GM12878 (cell line): Measurements from ENCODE around the gene TGFBR1. TPM values are rescaled to one million over a fixed set of nuclear protein-coding genes. Genes with fewer than 3 reads are reported as not detected.
A peak's percentile ranks its signal among the peaks of the same experiment; 100 is the strongest.

Experiments
- ATAC-seq: fragments of 200-7000 bp; cut with Tn5 transposase; 3 replicates; pipeline ENCODE4 v1.9.1; 2020; ENCODE audit warnings: mild to moderate bottlenecking, moderate library complexity
- BruUV-seq: library from RNA; stranded (reverse); fragments of 400-500 nt; replicated peaks from 2 replicates; lab custom pipeline; 2021; lab: Mats Ljungman, UMichigan
- CTCF ChIA-PET: fragments of 300-600 bp; sonication (Branson Sonifier 250); formaldehyde crosslinking; extraction: SDS; loops from one replicate; lab custom pipeline; 2021; ENCODE audit warnings: inconsistent platforms; lab: Yijun Ruan, JAX
- POLR2A ChIA-PET: fragments of 350-600 bp; formaldehyde crosslinking; extraction: SDS; loops from one replicate; lab custom pipeline; 2021; ENCODE audit warnings: inconsistent platforms; lab: Charles Lee
- RAD21 ChIA-PET: fragments of 300-600 bp; sonication (Branson Sonifier 250); formaldehyde crosslinking; loops from one replicate; lab custom pipeline; 2023; ENCODE audit warnings: antibody characterized with exemption; ENCODE audit not compliant: unreplicated experiment; lab: Charles Lee
- SMC1A ChIA-PET: fragments of 300-600 bp; sonication (Branson Sonifier 250); formaldehyde crosslinking; loops from one replicate; lab custom pipeline; 2023; ENCODE audit not compliant: unreplicated experiment, uncharacterized antibody; lab: Charles Lee
- DNase-seq: peaks from one replicate; pipeline ENCODE4 v3.0.0-alpha.2; 2011; ENCODE audit warnings: low read depth, low spot score
- FAIRE-seq: peaks from 3 replicates; lab custom pipeline; 2011; peaks lifted over from hg19 to GRCh38; lab: Jason Lieb, UNC
- H2AFZ ChIP-seq: 2 replicates; pipeline ENCODE4 v1.6.0; 2011; ENCODE audit warnings: low read depth, low read length, control low read depth; ENCODE audit not compliant: control insufficient read depth
- H3K27ac ChIP-seq: 2 replicates; pipeline ENCODE4 v1.5.1; 2011; ENCODE audit warnings: control low read depth; ENCODE audit not compliant: control insufficient read depth, insufficient read depth
- H3K27me3 ChIP-seq, 2 experiments: replicated peaks in 1 of 2; 2 replicates each; pipeline versions ENCODE4 v1.6.0 to v1.6.1; 2011; ENCODE audit warnings: low read length in 1 of 2; ENCODE audit not compliant: control insufficient read depth in 2 of 2, insufficient read depth in 2 of 2
- H3K36me3 ChIP-seq, 2 experiments: 2 replicates each; pipeline ENCODE4 v1.5.1; 2011; ENCODE audit warnings: low read length in 1 of 2; ENCODE audit not compliant: control insufficient read depth in 2 of 2, insufficient read depth in 2 of 2
- H3K4me1 ChIP-seq: 2 replicates; pipeline ENCODE4 v1.6.1; 2011; ENCODE audit warnings: mild to moderate bottlenecking, low read length, moderate library complexity, mixed read lengths; ENCODE audit not compliant: control insufficient read depth, insufficient read depth
- H3K4me2 ChIP-seq: 2 replicates; pipeline ENCODE4 v1.6.0; 2011; ENCODE audit warnings: control low read depth; ENCODE audit not compliant: control insufficient read depth, insufficient read depth
- H3K4me3 ChIP-seq: fragments of 200-600 bp; sonication (generic); 2 replicates; pipeline ENCODE4 v1.5.1; 2016
- H3K79me2 ChIP-seq: 2 replicates; pipeline ENCODE4 v1.6.0; 2011; ENCODE audit warnings: low read length; ENCODE audit not compliant: control insufficient read depth, insufficient read depth
- H3K9ac ChIP-seq: 2 replicates; pipeline ENCODE4 v1.8.0; 2011; ENCODE audit warnings: low read length, control low read depth, mixed read lengths; ENCODE audit not compliant: control insufficient read depth, insufficient read depth
- H3K9me3 ChIP-seq: replicated peaks from 3 replicates; pipeline ENCODE4 v1.5.1; 2011; ENCODE audit warnings: mild to moderate bottlenecking, low read length; ENCODE audit not compliant: control insufficient read depth, insufficient read depth
- H4K20me1 ChIP-seq: 2 replicates; pipeline ENCODE4 v1.6.0; 2011; ENCODE audit not compliant: control insufficient read depth, insufficient read depth
- ATF3 ChIP-seq: IDR thresholded peaks from 2 replicates; pipeline ENCODE4 v1.6.1; 2011; ENCODE audit warnings: low read depth, mild to moderate bottlenecking, low read length, moderate library complexity, borderline replicate concordance; ENCODE audit errors: extremely low read depth
- CREB1 ChIP-seq: IDR thresholded peaks from 2 replicates; pipeline ENCODE4 v1.6.1; 2012; ENCODE audit warnings: low read depth, mild to moderate bottlenecking, inconsistent platforms
- ETV6 ChIP-seq, 2 experiments: fragments of 450-650 bp in 1 of 2; IDR thresholded peaks in 1 of 2; conservative IDR thresholded peaks in 1 of 2; 2 replicates each; pipeline ENCODE4 v1.6.1; 2014; ENCODE audit warnings: antibody characterized with exemption in 1 of 2, borderline replicate concordance in 1 of 2, low read depth in 1 of 2, mild to moderate bottlenecking in 1 of 2, moderate library complexity in 1 of 2
- GABPA ChIP-seq: IDR thresholded peaks from 2 replicates; pipeline ENCODE4 v1.6.1; 2014; ENCODE audit warnings: antibody characterized with exemption, low read depth, mild to moderate bottlenecking, inconsistent platforms
- HDAC6 ChIP-seq: fragments of 200-600 bp; sonication (generic); IDR thresholded peaks from one replicate; pipeline ENCODE4 v1.8.0; 2017; ENCODE audit warnings: antibody characterized with exemption; ENCODE audit not compliant: unreplicated experiment
- IRF3 ChIP-seq: fragments of 450-650 bp; IDR thresholded peaks from 2 replicates; pipeline ENCODE4 v1.6.1; 2014; ENCODE audit warnings: mild to moderate bottlenecking
- JUND ChIP-seq: IDR thresholded peaks from 2 replicates; pipeline ENCODE4 v1.6.1; 2012; ENCODE audit warnings: low read depth, mild to moderate bottlenecking, low read length, improper control_type of control experiment, moderate library complexity
- KDM1A ChIP-seq: fragments of 200-600 bp; sonication (generic); IDR thresholded peaks from 2 replicates; pipeline ENCODE4 v1.6.1; 2016; ENCODE audit warnings: borderline replicate concordance
- MTA2 ChIP-seq: fragments of 450-650 bp; IDR thresholded peaks from 2 replicates; pipeline ENCODE4 v1.6.1; 2016; ENCODE audit warnings: low read depth, mild to moderate bottlenecking, moderate library complexity
- MTA3 ChIP-seq: IDR thresholded peaks from 2 replicates; pipeline ENCODE4 v1.6.1; 2012; ENCODE audit warnings: low read length, inconsistent platforms, borderline replicate concordance
- MXI1 ChIP-seq: fragments of 150-350 bp; IDR thresholded peaks from 2 replicates; pipeline ENCODE4 v1.6.1; 2011; ENCODE audit warnings: low read depth, mild to moderate bottlenecking, inconsistent platforms, low read length, improper control_type of control experiment
- NBN ChIP-seq: fragments of 450-650 bp; IDR thresholded peaks from 2 replicates; pipeline ENCODE4 v1.6.1; 2016
- NFIC ChIP-seq: IDR thresholded peaks from 2 replicates; pipeline ENCODE4 v1.6.1; 2012; ENCODE audit warnings: low read depth, mild to moderate bottlenecking, inconsistent platforms, low read length, moderate library complexity
- PAX5 ChIP-seq: IDR thresholded peaks from 2 replicates; pipeline ENCODE4 v1.6.1; 2011; ENCODE audit warnings: low read depth, low read length, borderline replicate concordance
- RAD21 ChIP-seq: IDR thresholded peaks from 2 replicates; pipeline ENCODE4 v1.6.1; 2011; ENCODE audit warnings: mild to moderate bottlenecking, low read depth, low read length, moderate library complexity; ENCODE audit not compliant: insufficient read depth
- SKIL ChIP-seq: fragments of 450-650 bp; IDR thresholded peaks from 2 replicates; pipeline ENCODE4 v1.6.1; 2017; ENCODE audit warnings: mild to moderate bottlenecking, low read depth, inconsistent platforms; ENCODE audit not compliant: poor library complexity, severe bottlenecking
- SMAD1 ChIP-seq: fragments of 450-650 bp; IDR thresholded peaks from 2 replicates; pipeline ENCODE4 v1.6.1; 2018; ENCODE audit warnings: mild to moderate bottlenecking, low read depth; ENCODE audit not compliant: partially characterized antibody
- STAT3 ChIP-seq: IDR thresholded peaks from 2 replicates; pipeline ENCODE4 v1.6.1; 2011; ENCODE audit warnings: low read depth, low read length, improper control_type of control experiment
- TCF7 ChIP-seq: IDR thresholded peaks from 2 replicates; pipeline ENCODE4 v1.6.1; 2014; ENCODE audit warnings: antibody characterized with exemption, borderline replicate concordance
- WGBS: methylation state at CpG from one replicate; pipeline ENCODE4 v1.1.6; 2016; ENCODE audit warnings: low lambda C conversion rate; ENCODE audit not compliant: insufficient replicate concordance, insufficient coverage; ENCODE audit errors: missing lambda C conversion rate; 5-methylcytosine and 5-hydroxymethylcytosine counted together
- in situ Hi-C: fragments of 300-500 bp; cut with MboI; formaldehyde crosslinking; loops from 9 replicates; pipeline ENCODE4 v1.14.3; 2018; ENCODE audit warnings: mixed read lengths
- intact Hi-C: fragments of 100-400 bp; cut with micrococcal nuclease; formaldehyde crosslinking; loops from one replicate; pipeline ENCODE4 v1.14.2; 2022; ENCODE audit not compliant: unreplicated experiment
- polyA plus RNA-seq, 11 experiments: library from polyadenylated mRNA; depleted of rRNA in 4 of 11; unstranded in 6 of 11; stranded (reverse) in 5 of 11; fragments of >200 nt; fragmentation: Nextera tagmentation in 4 of 11; fragmentation: Illumina TruSeq in 1 of 11; extraction: Ambion mirVana in 4 of 11; extraction: Trizol in 1 of 11; gene quantifications; 1 replicate in 1 of 11; 2 replicates in 10 of 11; pipeline versions ENCODE4 v1.2.1 to v1.2.3, GENCODE V29; 2011 to 2016; ENCODE audit warnings: inconsistent platforms in 2 of 11, missing spikeins in 2 of 11, low read depth in 1 of 11
- total RNA-seq, 4 experiments: library from RNA; depleted of rRNA in 3 of 4; stranded (reverse); fragments of >200 nt in 3 of 4; fragmentation: Illumina TruSeq in 1 of 4; extraction: Trizol in 1 of 4; gene quantifications; 2 replicates each; pipeline versions ENCODE4 v1.2.1 to v1.2.3, GENCODE V29; 2013 to 2021
- TF ChIP-seq, protein P1 (sequence below): fragments of 450-650 bp; IDR thresholded peaks from 2 replicates; pipeline ENCODE4 v1.6.1; 2017; ENCODE audit warnings: borderline replicate concordance

The TGFBR1 gene
- total and polyA plus RNA-seq, 10 of the 15 experiments (the other 5 are each of a cell fraction or from before 2014, with no cell fraction given): 2.9 to 27.2 (median 16.6) TPM

DNA sequence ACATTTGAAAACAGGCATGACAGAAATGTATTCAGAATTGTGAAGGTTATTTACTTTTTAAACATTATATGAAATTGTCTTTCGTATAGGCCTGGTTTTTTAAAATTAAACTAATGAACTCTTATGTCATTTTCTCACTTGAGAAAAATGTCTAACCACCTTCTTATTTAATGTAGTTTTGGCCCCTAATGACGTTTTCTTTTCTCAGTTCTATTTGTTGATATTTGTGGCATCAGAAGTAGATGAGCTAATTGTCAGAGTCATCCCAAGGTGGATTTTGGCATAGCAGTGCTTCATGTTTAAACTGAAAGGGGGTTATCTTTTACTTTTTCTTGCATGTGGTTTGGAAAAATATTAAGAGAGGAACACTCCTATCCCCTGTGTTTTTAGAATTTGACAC, 28.2 kb downstream of the TGFBR1 start:
- ChIA-PET SMC1A (interaction anchor here (1.0 to 10.2 kb wide), 12 partner anchors 8 to 137 kb away, joined by 3 to 129 read pairs (median 8); partner anchors contain the start of gene TGFBR1), CTCF (interaction anchor here (0.9 to 12.3 kb wide), 14 partner anchors 8 to 284 kb away, joined by 3 to 304 read pairs (median 4); no protein-coding TSS in a partner anchor), POLR2A (interaction anchor here (0.6 to 1.9 kb wide), 5 partner anchors 12 to 138 kb away, joined by 3 to 8 read pairs (median 3); no protein-coding TSS in a partner anchor), RAD21 (interaction anchor here (0.9 to 10.4 kb wide), 7 partner anchors 8 to 75 kb away, joined by 3 to 83 read pairs (median 10); partner anchors contain the start of gene TGFBR1)
- no peaks in the 10 kb centered on the region for H3K9me3 ChIP-seq
- H3K4me1 ChIP-seq: peaks cover 38% of the 10 kb centered on the region
- FAIRE-seq (no peak), DNase-seq (no peak), ATAC-seq (peak; percentile 36)
- no peak overlapping the region for H2AFZ ChIP-seq
- no peak overlapping the region for H3K9ac ChIP-seq
- peaks cover 0 to 4% of the 10 kb centered on the region in 2 experiments; a peak in 1 of 4 replicates for H3K36me3 ChIP-seq
- BruUV-seq: no TSS peak
- H3K4me2 ChIP-seq: no peak overlapping the region
- H3K4me3 ChIP-seq: no peak overlapping the region
- intact Hi-C loops (loop anchor here (5.0 kb wide), 1 partner anchor 76 kb away; no protein-coding TSS in a partner anchor), in situ Hi-C loops (loop anchor here (5.0 kb wide), 1 partner anchor 49 kb away; no protein-coding TSS in a partner anchor)
- no peak overlapping the region for H3K27ac ChIP-seq
- no peaks in the 10 kb centered on the region for H3K27me3 ChIP-seq
- WGBS: 78% methylated on average over 2 of the region's 2 CpGs
- peaks cover 4% of the 10 kb centered on the region for H3K79me2 ChIP-seq
- H4K20me1 ChIP-seq: no peaks in the 10 kb centered on the region
- TF ChIP-seq ATF3 (no peak), SKIL (no peak), ETV6 (conservative IDR thresholded peaks at IDR 0.05 in 1 of 2, IDR thresholded peaks at IDR 0.05 in 1 of 2; ENCODE audit: borderline replicate concordance in 1 of 2, low read depth in 1 of 2) (0 out of 4 replicates have a peak, but pooled peaks of 1 of the 2 experiments have one; percentile 27), MTA2 (peak; percentile 69; the same call in 1 of the 2 replicates), MXI1 (no peak), SMAD1 (no peak), PAX5 (no peak), KDM1A (no peak), MTA3 (no peak), GABPA (no peak), RAD21 (no peak), STAT3 (no peak), JUND (no peak), NBN (no peak), TCF7 (0 out of 2 replicates have a peak, but pooled peaks have one; percentile 12), IRF3 (no peak), NFIC (peak; percentile 84; the same call in 1 of the 2 replicates), HDAC6 (no peak), CREB1 (peak; percentile 83; the same call in 1 of the 2 replicates)
- TF ChIP-seq, protein P1, sequence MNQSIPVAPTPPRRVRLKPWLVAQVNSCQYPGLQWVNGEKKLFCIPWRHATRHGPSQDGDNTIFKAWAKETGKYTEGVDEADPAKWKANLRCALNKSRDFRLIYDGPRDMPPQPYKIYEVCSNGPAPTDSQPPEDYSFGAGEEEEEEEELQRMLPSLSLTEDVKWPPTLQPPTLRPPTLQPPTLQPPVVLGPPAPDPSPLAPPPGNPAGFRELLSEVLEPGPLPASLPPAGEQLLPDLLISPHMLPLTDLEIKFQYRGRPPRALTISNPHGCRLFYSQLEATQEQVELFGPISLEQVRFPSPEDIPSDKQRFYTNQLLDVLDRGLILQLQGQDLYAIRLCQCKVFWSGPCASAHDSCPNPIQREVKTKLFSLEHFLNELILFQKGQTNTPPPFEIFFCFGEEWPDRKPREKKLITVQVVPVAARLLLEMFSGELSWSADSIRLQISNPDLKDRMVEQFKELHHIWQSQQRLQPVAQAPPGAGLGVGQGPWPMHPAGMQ: no peak
